BE2C (cell line): ENCODE data around the gene JSRP1.
A peak's percentile ranks its signal among the peaks of the same experiment; 100 is the strongest.

ENCODE experiments used
- DNase-seq: peaks from one replicate; pipeline ENCODE4 v3.0.0-alpha.2; 2020
- H3K27me3 ChIP-seq: fragments of 250-450 bp; sonication (Bioruptor Pico); 2 replicates; pipeline ENCODE4 v1.5.1; 2020; ENCODE audit warnings: mild to moderate bottlenecking
- H3K36me3 ChIP-seq: fragments of 250-450 bp; sonication (Bioruptor Pico); 2 replicates; pipeline ENCODE4 v1.5.1; 2020; ENCODE audit warnings: mild to moderate bottlenecking
- H3K4me1 ChIP-seq: fragments of 250-450 bp; sonication (Bioruptor Pico); 2 replicates; pipeline ENCODE4 v1.5.1; 2020
- H3K4me3 ChIP-seq: 2 replicates; pipeline ENCODE4 v1.5.1; 2011; ENCODE audit warnings: low read depth, low read length
- H3K9me3 ChIP-seq: fragments of 250-450 bp; sonication (Bioruptor Pico); 2 replicates; pipeline ENCODE4 v1.5.1; 2020
- CTCF ChIP-seq: IDR thresholded peaks from 2 replicates; pipeline ENCODE4 v1.5.1; 2012; ENCODE audit warnings: mild to moderate bottlenecking, low read depth, low read length

The JSRP1 gene

DNA sequence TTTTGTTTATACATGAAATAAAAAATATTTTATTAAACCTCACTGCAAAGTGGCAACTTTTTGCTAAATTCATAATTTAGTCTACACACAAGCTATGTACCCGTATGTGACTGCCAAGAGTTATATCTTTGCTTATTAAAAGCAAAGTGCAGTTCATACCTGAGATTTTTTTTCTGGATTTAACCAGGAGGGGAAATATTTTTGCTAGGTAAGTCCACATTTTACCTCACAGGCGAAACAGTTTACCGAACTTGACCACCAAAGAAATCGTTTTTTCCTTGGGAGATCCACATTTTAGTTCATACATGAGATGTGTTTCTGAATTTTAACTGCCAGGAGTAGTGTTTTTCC lies 12.2 kb upstream of the JSRP1 start:
- H3K27me3 ChIP-seq, result no peaks in the 10 kb centered on the region
- H3K4me1 ChIP-seq, result peaks cover 18% of the 10 kb centered on the region
- peaks cover 31% of the 10 kb centered on the region for H3K36me3 ChIP-seq
- H3K9me3 ChIP-seq, result no peaks in the 10 kb centered on the region
- TF ChIP-seq CTCF, result no peak
- no peak for DNase-seq
- peak overlapping the region; percentile 82 for H3K4me3 ChIP-seq

DNA sequence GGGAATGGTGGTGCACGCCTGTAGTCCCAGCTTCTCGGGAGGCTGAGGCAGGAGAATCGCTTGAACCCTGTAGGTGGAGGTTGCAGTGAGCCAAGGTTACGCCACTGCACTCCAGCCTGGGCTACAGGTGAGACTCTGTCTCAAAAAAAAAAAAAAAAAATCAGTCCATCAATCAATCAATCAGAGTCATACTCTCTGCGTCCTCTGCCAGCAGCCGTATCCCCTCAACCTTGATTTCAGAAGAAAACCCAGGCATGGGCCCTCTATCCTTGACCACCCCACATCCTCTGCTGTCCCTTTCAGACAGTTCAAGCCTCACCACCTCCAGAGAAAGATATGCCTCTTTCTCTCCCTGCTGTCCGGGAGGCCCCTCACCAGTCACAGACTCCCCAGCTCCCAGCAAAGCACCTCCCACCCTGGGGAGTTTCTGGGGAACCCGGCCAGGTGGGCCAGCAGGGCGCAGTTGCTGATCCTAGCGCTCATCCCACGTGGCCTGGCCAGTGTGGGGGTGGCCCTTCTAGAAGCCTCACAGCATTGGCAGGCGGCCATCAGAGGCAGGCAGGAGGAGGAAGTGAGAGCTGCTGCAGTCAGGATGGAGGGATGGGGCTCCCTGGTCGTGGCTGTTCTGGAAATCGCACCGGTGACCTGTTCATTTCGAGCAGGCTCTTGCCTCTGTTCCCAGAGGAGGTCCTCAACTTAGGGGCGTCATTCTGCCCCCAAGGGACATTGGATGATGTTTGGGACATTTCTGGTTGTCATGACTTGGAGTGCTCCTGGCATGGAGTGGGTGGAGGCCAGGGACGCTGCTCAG lies 10.2 kb upstream of the JSRP1 start:
- peaks cover 13% of the 10 kb centered on the region for H3K36me3 ChIP-seq
- no peak for TF ChIP-seq CTCF
- H3K27me3 ChIP-seq, result no peaks in the 10 kb centered on the region
- no peaks in the 10 kb centered on the region for H3K9me3 ChIP-seq
- peak; percentile 80 for DNase-seq
- no peak overlapping the region for H3K4me3 ChIP-seq
- peaks cover 11% of the 10 kb centered on the region for H3K4me1 ChIP-seq

- Histone ChIP-seq H3K4me3 (no peak overlapping the region), H3K9me3 (no peaks in the 10 kb centered on the region), H3K27me3 (no peaks in the 10 kb centered on the region), H3K36me3 (no peaks in the 10 kb centered on the region), H3K4me1 (peaks cover 4% of the 10 kb centered on the region)
- DNase-seq, result peak; percentile 53
- peak; percentile 75 for TF ChIP-seq CTCF
Measured at GRCh38 chr19:2261438-2262172, 5.4 kb upstream of the JSRP1 start.

DNA sequence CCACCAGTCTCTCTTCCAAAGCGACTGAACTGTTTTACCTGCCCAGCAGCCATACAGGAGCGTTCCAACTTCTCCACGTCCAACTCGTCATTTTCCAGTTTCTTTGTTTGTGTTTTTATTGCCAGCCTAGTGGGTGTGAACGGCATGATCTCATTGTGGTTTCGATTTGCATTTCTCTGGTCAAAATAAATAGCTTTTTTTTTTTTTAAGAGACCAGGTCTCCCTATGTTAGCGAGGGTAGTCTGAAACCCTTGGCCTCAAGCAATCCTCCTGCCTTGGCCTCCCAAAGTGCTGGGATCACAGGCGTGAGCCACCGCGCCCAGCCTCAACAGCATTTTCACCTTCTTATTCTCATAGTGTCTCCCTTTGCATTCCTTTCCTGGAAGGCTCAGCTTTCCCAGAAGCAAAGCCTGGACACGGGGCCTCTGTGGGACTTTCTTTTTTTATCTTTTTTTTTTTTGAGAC lies 4.2 kb upstream of the JSRP1 start:
- TF ChIP-seq CTCF, result no peak
- Histone ChIP-seq H3K9me3 (no peaks in the 10 kb centered on the region), H3K4me1 (no peaks in the 10 kb centered on the region), H3K4me3 (no peak overlapping the region), H3K36me3 (no peaks in the 10 kb centered on the region), H3K27me3 (no peaks in the 10 kb centered on the region)
- DNase-seq, result no peak

- no peaks in the 10 kb centered on the region for H3K36me3 ChIP-seq
- H3K9me3 ChIP-seq, result no peaks in the 10 kb centered on the region
- TF ChIP-seq CTCF, result no peak
- H3K4me1 ChIP-seq, result no peaks in the 10 kb centered on the region
- H3K27me3 ChIP-seq, result no peaks in the 10 kb centered on the region
- H3K4me3 ChIP-seq, result no peak overlapping the region
- no peak for DNase-seq
Measured at GRCh38 chr19:2259336-2259735, 3.1 kb upstream of the JSRP1 start.
